ENCODE measurements around the gene SMARCD3.

SMARCD3 gene

GRCh38 chr7:151272405-151272804 lies 23.9 kb upstream of the SMARCD3 start:
- DNase-seq = no peak

DNA sequence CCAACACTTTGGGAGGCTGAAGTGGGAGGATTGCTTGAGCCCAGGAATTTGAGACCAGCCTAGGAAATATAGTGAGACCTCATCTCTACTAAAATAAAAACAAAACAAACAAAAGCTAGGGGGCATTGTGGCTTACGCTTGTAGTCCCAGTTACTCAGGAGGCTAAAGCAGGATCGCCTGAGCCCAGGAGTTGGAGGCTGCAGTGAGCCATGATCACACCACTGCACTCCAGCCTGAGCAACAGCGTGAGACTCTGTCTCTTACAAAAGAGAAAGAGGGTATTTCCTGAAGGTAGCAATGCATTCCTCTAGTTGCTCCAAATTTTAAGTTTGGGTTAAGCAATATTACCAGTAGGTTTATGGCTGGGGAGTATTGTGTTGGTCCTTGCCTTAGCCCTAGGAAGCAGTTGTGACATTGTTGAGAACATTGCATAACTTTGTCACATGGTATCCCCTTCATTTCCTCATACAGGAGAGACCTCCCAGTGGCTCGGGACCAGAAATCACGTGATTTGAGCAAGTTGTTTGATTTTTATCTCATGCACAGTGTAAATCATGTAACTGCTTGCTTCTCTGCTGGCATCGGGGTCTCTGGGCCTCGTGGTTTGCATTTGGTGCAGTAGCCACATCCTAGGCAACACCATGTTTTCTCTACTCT lies 23.3 kb upstream of the SMARCD3 start:
- no peak for DNase-seq

DNA sequence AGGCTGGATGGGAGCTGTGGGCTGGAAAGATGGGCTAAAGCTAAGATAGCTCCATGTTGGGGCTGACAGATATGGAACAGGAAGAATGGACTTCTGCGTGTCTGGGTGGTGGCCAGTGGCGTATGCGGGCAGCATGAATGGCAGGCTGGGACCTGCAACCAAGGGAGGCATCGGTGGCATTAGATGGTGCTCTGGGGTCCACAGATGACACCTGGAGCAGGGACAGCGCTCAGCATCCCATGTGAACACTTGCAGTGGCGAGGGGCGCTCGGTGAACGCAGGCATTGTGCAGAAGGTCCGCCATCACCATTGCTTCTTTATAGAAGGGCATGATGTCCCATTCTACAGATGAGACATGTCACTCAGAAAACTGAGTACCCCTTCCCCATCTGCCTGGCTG lies 21.0 kb upstream of the SMARCD3 start:
- no peak for DNase-seq

- DNase-seq = no peak
Measured at GRCh38 chr7:151265351-151265931, 16.9 kb upstream of the SMARCD3 start.

DNA sequence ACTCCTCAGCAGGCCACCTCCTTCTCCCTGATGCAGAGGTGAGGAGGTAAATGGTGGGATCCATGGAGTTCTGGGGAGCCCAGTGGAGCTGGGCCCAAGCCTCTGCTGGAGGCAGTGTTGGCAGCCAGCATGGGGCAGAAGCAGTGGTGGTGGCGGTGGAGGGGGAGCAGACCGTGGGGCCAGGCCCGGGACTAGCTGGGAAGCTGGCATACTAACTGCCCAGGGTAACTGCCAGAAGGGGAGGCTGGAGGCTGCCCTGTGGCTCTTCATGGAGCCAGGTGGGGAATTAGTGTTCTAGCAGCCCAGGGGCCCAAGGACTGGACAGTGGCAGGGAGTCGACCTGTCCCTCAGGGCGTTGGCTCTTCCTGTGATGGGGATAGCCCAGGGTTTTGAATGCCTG lies 16.1 kb upstream of the SMARCD3 start:
- no peak for DNase-seq

DNA sequence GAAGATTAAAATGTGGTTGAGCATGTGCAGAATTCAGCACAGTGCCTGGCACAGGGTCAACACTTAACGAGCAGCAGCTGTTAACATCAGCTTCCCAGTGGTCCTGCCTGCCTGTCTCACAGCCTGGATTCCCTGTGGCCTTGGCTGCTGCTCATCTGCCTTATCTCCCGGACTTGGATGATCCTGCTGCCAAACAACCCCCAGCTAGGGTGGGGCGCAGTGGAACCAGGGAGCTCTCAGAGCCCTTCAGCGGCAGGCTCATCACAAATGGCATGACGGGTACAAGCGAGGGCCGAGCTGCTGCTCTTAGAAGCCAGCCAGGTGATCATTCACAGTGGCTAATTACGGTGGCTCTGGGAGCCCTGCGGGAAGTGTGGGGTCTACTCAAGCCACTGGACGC lies 13.0 kb upstream of the SMARCD3 start:
- no peak for DNase-seq

GRCh38 chr7:151260883-151261282 lies 12.4 kb upstream of the SMARCD3 start:
- DNase-seq = no peak

DNA sequence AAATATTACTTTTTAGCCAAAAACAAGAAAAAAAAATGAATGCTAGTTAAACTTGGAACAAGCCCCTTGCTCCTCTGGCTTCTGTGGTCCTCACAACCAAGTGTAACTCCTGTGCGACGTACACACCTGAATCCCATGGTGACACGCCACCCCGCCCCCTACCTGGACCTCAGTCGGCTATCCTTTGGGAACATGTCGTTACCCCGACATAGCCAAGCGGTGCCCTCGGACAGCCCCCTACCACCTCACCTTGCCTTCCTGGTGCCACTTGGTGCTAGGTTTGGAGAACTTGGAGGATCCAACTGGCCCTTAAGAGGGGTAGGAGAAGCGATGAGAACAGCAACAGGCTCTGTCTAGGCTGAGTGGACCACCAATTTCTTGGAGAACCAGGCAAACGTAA lies 12.0 kb upstream of the SMARCD3 start:
- DNase-seq = no peak

- DNase-seq = no peak
Measured at GRCh38 chr7:151257990-151258389, 9.5 kb upstream of the SMARCD3 start.

DNA sequence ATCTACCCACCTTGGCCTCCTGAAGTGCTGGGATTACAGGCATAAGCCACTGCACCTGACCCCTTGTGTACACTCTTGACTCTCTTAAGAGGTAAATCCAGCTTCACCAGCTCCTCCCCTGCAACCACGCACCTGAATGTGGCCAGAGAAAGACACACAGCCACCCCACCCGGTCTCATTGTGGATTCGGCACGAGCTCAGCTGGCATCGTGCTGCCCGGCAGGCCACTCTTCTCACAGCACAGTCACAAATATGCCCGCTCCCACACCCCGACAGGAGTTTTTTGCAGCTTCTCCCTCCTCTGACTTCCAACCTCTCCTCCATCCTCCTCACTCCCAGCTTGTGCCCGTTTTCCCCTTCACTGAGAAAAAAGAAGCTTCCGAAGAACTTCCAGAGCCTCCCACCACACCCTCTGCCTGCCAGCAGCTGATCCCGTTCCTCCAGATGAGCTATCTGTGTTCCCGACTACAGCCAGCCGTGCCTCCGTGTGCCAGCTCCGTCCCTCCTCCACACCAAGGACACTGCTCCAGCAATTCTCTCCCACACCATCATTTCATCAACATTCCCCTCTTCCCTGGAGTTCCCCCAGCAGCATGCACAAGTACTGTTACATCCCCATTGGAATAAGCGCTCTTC lies 8.0 kb upstream of the SMARCD3 start:
- no peak for DNase-seq

DNA sequence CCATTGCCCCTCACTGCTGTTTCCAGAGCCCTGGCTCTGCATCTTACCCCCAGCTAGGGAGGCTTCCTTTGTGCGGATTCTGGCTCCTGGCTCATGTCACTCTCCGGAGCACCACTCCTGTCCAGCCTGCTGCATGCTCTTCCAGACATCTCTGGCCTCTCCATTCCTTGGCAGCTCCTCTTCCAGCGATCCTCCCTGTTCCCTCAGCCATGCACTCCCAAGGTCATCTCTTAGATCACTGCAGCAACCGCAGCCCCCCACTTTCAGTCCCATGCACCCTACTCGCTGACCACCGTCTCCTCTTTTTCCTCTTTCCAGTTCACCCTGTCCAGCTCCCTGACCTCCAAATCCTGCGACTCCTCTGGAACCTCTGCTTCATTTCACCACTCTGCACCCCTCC lies 6.9 kb upstream of the SMARCD3 start:
- DNase-seq = no peak

GRCh38 chr7:151254851-151255250 lies 6.4 kb upstream of the SMARCD3 start:
- DNase-seq = no peak

GRCh38 chr7:151254316-151254715 lies 5.8 kb upstream of the SMARCD3 start:
- DNase-seq = no peak

DNA sequence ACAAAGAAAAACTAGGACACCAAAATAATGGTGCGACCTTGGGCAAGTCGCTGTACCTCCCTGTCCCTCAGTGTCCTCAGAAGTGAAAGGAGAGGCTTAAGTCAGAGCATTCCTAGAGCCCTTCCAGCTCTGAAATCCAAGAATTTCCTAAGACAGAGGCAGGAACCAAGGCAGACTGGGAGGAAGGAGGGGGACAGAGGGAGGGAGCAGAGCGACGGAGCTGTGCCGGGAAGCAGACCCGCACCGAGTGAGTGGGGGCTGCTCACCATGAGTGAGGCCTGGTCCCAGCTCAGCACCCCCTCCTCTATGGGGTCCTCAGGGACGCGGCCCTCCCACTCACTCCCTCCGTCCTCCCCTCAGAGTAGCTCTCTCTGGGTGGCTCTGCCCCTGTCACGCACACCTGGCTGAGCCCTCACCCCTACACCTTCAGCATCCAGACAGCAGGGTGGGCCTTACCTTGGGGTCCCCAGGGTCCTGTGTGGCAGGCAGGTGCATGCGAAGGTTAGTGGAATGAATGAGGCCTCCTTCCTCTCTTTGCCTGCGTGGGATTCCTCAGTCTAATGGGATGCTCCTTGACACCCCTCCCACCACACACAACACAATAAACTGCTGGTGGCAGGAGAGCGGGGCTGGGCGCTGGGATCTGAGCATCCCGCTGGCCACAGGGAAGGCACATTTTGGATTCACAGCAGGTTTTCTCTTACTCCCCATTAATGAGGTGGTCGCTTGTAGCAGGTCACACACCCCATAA lies 4.6 kb upstream of the SMARCD3 start:
- DNase-seq = no peak

DNA sequence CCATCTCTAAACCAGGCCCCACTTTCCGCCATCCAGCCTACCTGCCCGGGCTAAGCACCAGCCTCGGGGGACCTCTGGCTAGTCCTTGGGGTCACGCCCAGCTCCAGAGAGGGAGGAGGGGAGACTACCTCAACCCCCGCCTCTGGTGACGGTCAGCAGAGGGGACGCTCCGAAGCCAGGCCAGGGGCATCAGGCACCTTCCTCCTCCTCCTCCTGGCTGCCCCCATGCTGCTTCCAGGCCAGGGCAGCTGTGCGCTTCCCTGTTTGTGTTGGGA lies 4.0 kb upstream of the SMARCD3 start:
- no peak for DNase-seq

DNA sequence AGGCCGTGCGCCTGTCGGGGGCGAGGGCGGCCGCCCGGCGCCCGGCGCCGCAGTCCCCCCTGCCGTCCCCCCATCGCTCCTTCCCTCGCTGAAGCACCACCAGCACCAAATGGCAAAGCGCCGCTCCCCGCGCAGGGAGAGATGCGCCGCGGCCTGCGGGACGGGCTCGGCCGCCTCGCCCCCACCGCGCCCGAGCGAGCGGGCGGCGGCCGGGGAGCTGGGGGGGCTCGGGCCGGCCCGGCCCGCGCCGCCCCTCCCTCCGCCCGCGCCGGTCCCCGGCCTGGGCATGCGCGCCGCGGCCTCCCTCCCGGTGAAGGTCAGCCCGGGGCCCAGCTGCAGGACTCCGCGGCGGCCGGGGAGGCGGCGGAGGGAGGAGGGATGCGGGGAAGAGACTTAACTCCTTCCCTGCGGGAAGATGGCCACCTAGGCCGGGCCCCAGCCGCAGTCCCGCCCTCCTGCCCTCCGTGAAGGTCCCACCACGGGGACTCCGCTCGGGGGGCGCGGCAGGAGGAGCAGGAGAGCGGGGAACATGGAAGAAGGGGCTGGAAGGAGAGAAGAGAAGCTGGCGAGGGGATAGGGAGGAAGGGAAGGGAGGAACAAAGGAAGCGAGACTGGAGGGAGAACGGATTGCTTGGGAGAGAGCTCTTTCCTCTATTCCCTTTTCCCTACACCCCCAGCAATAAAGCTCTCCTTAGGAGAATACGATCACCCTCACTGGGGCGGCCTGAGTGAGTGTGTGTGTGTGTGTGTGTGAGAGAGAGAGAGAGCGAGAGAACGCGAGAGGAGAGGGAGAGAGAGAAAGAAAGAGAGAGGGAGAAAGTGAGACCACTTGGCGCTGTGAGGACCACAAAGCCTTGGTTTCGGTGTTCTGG lies 3.4 kb upstream of the SMARCD3 start:
- DNase-seq = no peak

GRCh38 chr7:151251328-151251688 lies 2.8 kb upstream of the SMARCD3 start:
- DNase-seq = no peak

GRCh38 chr7:151250181-151251132 lies 2.0 kb upstream of the SMARCD3 start:
- no peak for DNase-seq

- DNase-seq = no peak
Measured at GRCh38 chr7:151249732-151250072, 1.2 kb upstream of the SMARCD3 start.

DNA sequence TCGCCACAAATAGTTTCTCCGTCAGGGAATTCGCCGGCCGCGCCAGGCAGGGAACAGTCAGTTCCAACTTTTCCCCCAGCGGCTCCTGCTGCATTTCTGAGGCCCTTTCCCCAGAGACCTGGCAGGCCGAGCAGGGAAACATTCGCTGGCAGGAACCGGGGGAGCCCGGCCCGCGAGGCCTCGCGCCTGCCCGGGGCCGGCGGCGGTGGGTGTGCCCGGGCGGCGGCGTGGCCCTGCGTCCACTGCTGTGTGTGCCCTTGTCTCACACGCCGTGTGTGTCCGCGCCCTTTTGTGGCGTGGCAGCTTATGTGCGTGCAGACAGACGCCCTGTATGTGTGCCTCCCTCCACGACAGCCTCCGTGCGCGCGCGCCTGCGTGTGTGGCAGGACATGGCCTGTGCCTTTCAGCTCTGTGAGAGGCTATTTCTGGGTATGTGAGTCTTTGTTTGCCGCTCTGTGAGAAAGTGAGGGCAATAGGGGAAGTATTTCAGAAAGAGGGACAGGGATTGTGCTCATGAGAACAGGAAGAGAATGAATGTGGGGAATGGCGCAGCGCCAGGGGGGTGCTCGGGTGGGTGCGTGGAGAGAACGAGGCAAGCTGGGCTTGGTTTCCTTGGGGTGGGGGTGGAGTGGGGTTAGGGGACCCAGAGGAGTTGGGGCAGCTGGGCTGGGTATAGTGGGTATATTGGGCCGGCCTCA lies 689 bp upstream of the SMARCD3 start:
- no peak for DNase-seq

DNA sequence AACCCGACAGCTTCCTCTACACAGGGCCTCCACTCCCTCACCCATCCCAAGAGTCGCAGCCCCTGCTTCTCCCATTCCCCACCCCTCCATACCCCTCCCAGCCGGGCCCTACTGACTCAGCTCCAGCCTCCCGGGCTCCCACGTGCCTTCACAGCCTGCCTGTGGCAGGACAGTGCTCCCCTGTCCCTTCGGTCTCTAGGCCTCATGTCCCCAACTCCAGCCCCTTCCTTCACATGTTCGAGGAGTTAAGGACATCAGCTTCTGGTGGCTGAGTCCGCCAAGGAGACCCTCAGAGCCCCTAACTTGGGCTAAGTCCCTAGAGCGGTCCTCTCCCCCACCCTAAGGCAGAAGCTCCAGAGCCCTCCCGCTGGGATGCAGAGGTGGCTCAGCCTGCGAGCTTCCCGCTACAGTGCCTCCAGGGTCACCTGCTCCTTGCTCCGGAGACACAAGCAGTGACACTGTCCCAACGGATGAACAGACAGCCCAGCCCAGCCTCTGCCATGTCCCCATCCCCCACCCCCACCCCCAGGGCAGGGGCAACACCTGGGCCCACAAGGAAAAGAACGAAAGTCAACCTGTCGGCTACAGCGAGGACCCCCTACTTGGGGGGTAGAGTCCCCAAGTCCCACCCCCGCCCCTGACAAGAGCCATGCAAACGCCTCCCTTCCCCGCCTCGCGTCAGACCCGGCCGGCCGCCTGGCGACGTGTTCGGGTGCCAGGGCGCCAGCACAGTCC lies 716 bp downstream of the SMARCD3 start:
- no peak for DNase-seq
